A549 (cell line): Measurements from ENCODE around the gene STRBP.

Experiments
- CEBPB ChIP-seq, 2 experiments: fragments of >200 bp in 1 of 2; sonication (Bioruptor Twin) in 1 of 2; formaldehyde crosslinking in 1 of 2; IDR thresholded peaks; 2 replicates each; pipeline ENCODE4 v1.6.1; 2012 to 2016
- E2F6 ChIP-seq: IDR thresholded peaks from 2 replicates; pipeline ENCODE4 v1.6.1; 2012; ENCODE audit warnings: low read depth, borderline replicate concordance
- HOXA7 ChIP-seq: fragments of 250-450 bp; sonication (Bioruptor Pico); IDR thresholded peaks from 2 replicates; pipeline ENCODE4 v1.5.0; 2020; ENCODE audit warnings: mild to moderate bottlenecking, moderate library complexity
- NR3C1 ChIP-seq: fragments of >200 bp; sonication (Bioruptor Twin); formaldehyde crosslinking; IDR thresholded peaks from 3 replicates; pipeline ENCODE4 v1.6.1; 2017
- POLR2A ChIP-seq: IDR thresholded peaks from 2 replicates; pipeline ENCODE4 v1.6.1; 2012; ENCODE audit warnings: mild to moderate bottlenecking, low read length
- RFX5 ChIP-seq: fragments of 450-650 bp; IDR thresholded peaks from 2 replicates; pipeline ENCODE4 v1.7.1; 2014; ENCODE audit warnings: antibody characterized with exemption, mild to moderate bottlenecking, moderate library complexity
- ZNF302 ChIP-seq: fragments of 250-450 bp; sonication (Bioruptor Pico); IDR thresholded peaks from 2 replicates; pipeline ENCODE4 v1.9.0; 2021; ENCODE audit warnings: inconsistent platforms, mild to moderate bottlenecking, moderate library complexity
- TF ChIP-seq, protein P1 (sequence below): fragments of >200 bp; sonication (Bioruptor Twin); formaldehyde crosslinking; IDR thresholded peaks from 3 replicates; pipeline ENCODE4 v1.5.1; 2016
- TF ChIP-seq, protein P2 (sequence below): fragments of 200-600 bp; sonication (generic); IDR thresholded peaks from 2 replicates; pipeline ENCODE4 v1.6.1; 2016; ENCODE audit warnings: antibody characterized with exemption, mild to moderate bottlenecking, moderate library complexity
- TF ChIP-seq, protein P3 (sequence below): fragments of 250-450 bp; sonication (Bioruptor Pico); IDR thresholded peaks from 2 replicates; pipeline ENCODE4 v1.5.0; 2021; ENCODE audit warnings: mild to moderate bottlenecking, moderate library complexity, borderline replicate concordance
- TF ChIP-seq, protein P4 (sequence below): fragments of 450-650 bp; IDR thresholded peaks from 2 replicates; pipeline ENCODE4 v1.6.1; 2014; ENCODE audit warnings: antibody characterized with exemption

DNA sequence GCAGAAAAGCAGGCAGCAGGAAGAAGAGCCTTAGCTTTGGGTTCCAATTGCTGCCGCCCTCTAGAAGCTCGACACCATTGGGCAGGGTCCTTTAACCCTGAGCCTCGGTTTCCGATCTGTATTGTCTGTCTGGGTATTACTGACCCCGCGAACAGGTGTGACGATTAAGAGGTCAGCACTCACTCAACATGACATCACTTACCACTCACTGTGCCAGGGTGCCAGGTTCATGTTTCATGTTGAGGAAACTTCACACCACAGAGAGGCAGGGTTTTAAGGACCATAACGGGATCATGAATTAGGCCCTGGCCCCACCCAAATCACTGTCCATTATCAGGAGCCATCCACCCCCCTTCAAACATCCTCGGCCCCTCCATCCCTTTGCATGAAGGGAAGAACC lies 159.4 kb downstream of the STRBP start:
- TF ChIP-seq, protein P1, sequence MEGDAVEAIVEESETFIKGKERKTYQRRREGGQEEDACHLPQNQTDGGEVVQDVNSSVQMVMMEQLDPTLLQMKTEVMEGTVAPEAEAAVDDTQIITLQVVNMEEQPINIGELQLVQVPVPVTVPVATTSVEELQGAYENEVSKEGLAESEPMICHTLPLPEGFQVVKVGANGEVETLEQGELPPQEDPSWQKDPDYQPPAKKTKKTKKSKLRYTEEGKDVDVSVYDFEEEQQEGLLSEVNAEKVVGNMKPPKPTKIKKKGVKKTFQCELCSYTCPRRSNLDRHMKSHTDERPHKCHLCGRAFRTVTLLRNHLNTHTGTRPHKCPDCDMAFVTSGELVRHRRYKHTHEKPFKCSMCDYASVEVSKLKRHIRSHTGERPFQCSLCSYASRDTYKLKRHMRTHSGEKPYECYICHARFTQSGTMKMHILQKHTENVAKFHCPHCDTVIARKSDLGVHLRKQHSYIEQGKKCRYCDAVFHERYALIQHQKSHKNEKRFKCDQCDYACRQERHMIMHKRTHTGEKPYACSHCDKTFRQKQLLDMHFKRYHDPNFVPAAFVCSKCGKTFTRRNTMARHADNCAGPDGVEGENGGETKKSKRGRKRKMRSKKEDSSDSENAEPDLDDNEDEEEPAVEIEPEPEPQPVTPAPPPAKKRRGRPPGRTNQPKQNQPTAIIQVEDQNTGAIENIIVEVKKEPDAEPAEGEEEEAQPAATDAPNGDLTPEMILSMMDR = no peak
- TF ChIP-seq, protein P2, sequence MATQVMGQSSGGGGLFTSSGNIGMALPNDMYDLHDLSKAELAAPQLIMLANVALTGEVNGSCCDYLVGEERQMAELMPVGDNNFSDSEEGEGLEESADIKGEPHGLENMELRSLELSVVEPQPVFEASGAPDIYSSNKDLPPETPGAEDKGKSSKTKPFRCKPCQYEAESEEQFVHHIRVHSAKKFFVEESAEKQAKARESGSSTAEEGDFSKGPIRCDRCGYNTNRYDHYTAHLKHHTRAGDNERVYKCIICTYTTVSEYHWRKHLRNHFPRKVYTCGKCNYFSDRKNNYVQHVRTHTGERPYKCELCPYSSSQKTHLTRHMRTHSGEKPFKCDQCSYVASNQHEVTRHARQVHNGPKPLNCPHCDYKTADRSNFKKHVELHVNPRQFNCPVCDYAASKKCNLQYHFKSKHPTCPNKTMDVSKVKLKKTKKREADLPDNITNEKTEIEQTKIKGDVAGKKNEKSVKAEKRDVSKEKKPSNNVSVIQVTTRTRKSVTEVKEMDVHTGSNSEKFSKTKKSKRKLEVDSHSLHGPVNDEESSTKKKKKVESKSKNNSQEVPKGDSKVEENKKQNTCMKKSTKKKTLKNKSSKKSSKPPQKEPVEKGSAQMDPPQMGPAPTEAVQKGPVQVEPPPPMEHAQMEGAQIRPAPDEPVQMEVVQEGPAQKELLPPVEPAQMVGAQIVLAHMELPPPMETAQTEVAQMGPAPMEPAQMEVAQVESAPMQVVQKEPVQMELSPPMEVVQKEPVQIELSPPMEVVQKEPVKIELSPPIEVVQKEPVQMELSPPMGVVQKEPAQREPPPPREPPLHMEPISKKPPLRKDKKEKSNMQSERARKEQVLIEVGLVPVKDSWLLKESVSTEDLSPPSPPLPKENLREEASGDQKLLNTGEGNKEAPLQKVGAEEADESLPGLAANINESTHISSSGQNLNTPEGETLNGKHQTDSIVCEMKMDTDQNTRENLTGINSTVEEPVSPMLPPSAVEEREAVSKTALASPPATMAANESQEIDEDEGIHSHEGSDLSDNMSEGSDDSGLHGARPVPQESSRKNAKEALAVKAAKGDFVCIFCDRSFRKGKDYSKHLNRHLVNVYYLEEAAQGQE = no peak
- TF ChIP-seq CEBPB (IDR thresholded peaks at IDR 0.05) (no peak), ZNF302 (CRISPR knock-in tag) (no peak), RFX5 (no peak), POLR2A (no peak), E2F6 (no peak), NR3C1 (no peak), HOXA7 (CRISPR knock-in tag) (no peak)
- TF ChIP-seq, protein P3, sequence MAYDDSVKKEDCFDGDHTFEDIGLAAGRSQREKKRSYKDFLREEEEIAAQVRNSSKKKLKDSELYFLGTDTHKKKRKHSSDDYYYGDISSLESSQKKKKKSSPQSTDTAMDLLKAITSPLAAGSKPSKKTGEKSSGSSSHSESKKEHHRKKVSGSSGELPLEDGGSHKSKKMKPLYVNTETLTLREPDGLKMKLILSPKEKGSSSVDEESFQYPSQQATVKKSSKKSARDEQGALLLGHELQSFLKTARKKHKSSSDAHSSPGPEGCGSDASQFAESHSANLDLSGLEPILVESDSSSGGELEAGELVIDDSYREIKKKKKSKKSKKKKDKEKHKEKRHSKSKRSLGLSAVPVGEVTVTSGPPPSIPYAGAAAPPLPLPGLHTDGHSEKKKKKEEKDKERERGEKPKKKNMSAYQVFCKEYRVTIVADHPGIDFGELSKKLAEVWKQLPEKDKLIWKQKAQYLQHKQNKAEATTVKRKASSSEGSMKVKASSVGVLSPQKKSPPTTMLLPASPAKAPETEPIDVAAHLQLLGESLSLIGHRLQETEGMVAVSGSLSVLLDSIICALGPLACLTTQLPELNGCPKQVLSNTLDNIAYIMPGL (CRISPR knock-in tag) = no peak
- TF ChIP-seq, protein P4, sequence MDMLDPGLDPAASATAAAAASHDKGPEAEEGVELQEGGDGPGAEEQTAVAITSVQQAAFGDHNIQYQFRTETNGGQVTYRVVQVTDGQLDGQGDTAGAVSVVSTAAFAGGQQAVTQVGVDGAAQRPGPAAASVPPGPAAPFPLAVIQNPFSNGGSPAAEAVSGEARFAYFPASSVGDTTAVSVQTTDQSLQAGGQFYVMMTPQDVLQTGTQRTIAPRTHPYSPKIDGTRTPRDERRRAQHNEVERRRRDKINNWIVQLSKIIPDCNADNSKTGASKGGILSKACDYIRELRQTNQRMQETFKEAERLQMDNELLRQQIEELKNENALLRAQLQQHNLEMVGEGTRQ = no peak
